ENCODE measurements around the gene SNCAIP. TPM values are rescaled to one million over a fixed set of nuclear protein-coding genes. Genes with fewer than 3 reads are reported as not detected.

Gene SNCAIP
- total and polyA plus RNA-seq, 7 donors = 0.18 to 0.87 (median 0.38) TPM

DNA sequence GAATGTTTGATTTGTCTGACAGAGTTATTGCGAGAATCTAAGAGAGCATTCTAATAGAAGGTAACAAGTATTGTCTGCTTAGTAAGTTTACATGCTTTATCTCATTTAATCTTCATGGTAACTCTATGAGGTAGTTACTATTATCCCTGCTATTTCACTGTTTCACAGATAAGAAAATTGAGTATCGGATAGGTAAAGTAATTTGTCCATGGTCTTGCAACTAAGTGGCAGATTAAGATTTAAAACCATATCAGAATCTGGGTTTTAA is 118.2 kb downstream of the SNCAIP start:
- WGBS, 3 donors = 89 to 94% (median 93%) methylated on average over 2 of the region's 2 CpGs
- no peaks in the 10 kb centered on the region for H3K9me3 ChIP-seq

GRCh38 chr5:122431298-122431697 is 119.3 kb downstream of the SNCAIP start:
- Histone ChIP-seq H3K36me3 (ENCODE audit: insufficient read depth in 1 of 2, low read depth in 1 of 2) (no peaks in the 10 kb centered on the region), H3K27ac (no peak overlapping the region), H3K4me1 (no peaks in the 10 kb centered on the region), H3K9me3 (no peaks in the 10 kb centered on the region), H3K27me3 (ENCODE audit: insufficient read depth in 3 of 3, low read length in 2 of 3) (peaks cover 0 to 2% (median 0%) of the 10 kb centered on the region in 3 donors), H3K4me3 (no peak overlapping the region)
- DNase-seq (no peak), ATAC-seq (no peak)
- intact Hi-C loops (cut with DNase I) = no loop called here
- 95 to 97% (median 96%) methylated on average over 1 of the region's 1 CpG for WGBS, 3 donors
- no peak for TF ChIP-seq CTCF (IDR thresholded peaks at IDR 0.05)

More for the DNA sequence above, 118.2 kb downstream of the SNCAIP start:
- Histone ChIP-seq H3K27me3 (ENCODE audit: insufficient read depth in 3 of 3, low read length in 2 of 3) (peaks cover 0 to 2% (median 0%) of the 10 kb centered on the region in 3 donors), H3K27ac (no peak overlapping the region), H3K4me3 (no peak overlapping the region), H3K36me3 (ENCODE audit: insufficient read depth in 1 of 2, low read depth in 1 of 2) (no peaks in the 10 kb centered on the region), H3K4me1 (no peaks in the 10 kb centered on the region)
- DNase-seq (no peak), ATAC-seq (no peak)
- no peak for TF ChIP-seq CTCF (IDR thresholded peaks at IDR 0.05)
- intact Hi-C loops (cut with DNase I) = no loop called here

DNA sequence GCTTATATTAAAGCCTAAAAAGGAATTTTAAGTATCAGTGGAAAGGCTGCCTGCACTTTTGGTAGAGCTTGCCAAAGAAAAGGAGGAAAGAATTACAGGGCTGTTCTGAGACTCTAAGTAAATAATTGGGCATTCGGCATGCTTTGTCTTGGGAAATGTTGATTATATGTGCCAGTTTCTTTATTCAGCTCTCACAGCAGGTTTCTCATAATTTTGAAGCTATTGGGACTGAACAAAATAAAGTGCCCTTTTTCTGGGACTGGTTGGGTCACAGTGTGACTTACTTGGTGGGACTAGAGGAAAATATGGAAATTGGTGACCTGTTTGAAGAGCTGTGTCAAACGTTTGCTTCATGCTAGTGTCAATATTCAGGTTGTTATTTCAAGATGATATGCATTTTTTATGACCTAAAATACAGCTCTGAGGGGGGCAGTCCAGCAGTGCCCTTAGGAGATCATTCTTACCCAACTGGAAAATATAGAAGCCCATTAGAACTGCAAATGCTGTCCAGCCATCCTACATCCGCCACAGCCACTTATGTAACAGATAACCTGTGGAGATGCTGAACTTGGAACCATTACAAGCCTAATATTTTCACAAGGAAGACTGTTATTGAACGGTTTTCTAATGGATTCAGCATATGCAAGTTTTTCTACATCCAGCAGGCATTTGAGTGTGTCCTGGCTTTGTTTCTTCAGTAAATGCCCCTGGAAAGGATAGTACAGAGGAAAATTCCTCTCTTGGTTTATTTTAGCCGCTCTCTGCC is 122.4 kb downstream of the SNCAIP start:
- WGBS, 3 donors = 58 to 67% (median 61%) methylated on average over 5 of the region's 5 CpGs
- Histone ChIP-seq H3K9me3 (no peaks in the 10 kb centered on the region), H3K4me1 (no peaks in the 10 kb centered on the region), H3K27ac (no peak overlapping the region), H3K27me3 (ENCODE audit: insufficient read depth in 3 of 3, low read length in 2 of 3) (peaks cover 0 to 2% (median 0%) of the 10 kb centered on the region in 3 donors), H3K4me3 (no peak overlapping the region), H3K36me3 (ENCODE audit: insufficient read depth in 1 of 2, low read depth in 1 of 2) (no peaks in the 10 kb centered on the region)
- intact Hi-C loops (cut with DNase I) = no loop called here
- ATAC-seq = no peak
- TF ChIP-seq CTCF (IDR thresholded peaks at IDR 0.05) = no peak
- DNase-seq = no peak

GRCh38 chr5:122435234-122435633 is 123.2 kb downstream of the SNCAIP start:
- DNase-seq (no peak), ATAC-seq (no peak)
- Histone ChIP-seq H3K4me3 (no peak overlapping the region), H3K27me3 (ENCODE audit: insufficient read depth in 3 of 3, low read length in 2 of 3) (no peaks in the 10 kb centered on the region), H3K27ac (no peak overlapping the region), H3K4me1 (no peaks in the 10 kb centered on the region), H3K9me3 (no peaks in the 10 kb centered on the region), H3K36me3 (ENCODE audit: insufficient read depth in 1 of 2, low read depth in 1 of 2) (no peaks in the 10 kb centered on the region)
- intact Hi-C loops (cut with DNase I) = no loop called here
- 87 to 92% (median 87%) methylated on average over 4 of the region's 4 CpGs for WGBS, 3 donors
- no peak for TF ChIP-seq CTCF (IDR thresholded peaks at IDR 0.05)

DNA sequence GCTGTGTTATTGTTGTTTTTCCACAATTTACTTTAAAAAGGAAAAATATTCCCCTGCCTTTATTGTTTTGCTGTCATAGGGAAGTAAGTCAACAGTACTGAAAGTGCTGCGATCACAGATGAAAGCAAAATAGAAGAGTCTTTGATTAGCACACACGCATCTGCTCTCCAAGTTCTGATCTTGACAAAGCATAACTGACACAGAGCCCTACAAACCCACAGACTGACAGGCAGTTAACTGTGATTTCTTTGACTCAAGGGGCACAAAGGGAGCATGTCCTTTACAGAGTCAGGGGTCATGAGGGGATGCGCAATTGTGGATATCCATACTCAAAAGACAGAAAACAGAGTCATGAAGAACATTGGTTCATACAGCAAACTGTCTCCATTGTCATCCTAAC is 123.7 kb downstream of the SNCAIP start:
- Histone ChIP-seq H3K9me3 (no peaks in the 10 kb centered on the region), H3K27me3 (ENCODE audit: insufficient read depth in 3 of 3, low read length in 2 of 3) (no peaks in the 10 kb centered on the region), H3K4me3 (no peak overlapping the region), H3K36me3 (ENCODE audit: insufficient read depth in 1 of 2, low read depth in 1 of 2) (no peaks in the 10 kb centered on the region), H3K4me1 (no peaks in the 10 kb centered on the region), H3K27ac (no peak overlapping the region)
- 92 to 95% (median 95%) methylated on average over 3 of the region's 3 CpGs for WGBS, 3 donors
- no peak for DNase-seq
- TF ChIP-seq CTCF (IDR thresholded peaks at IDR 0.05) = no peak
- ATAC-seq = no peak
- intact Hi-C loops (cut with DNase I) = no loop called here
